COLO829 (cell line): ENCODE measurements around the gene RAD50.
A peak's percentile ranks its signal among the peaks of the same experiment; 100 is the strongest.
"Not testable (repeated sequence)": the region's sequence is repeated elsewhere in the genome, so short reads cannot be mapped to it uniquely, and the experiment has no call there.

Experiments used
- DNase-seq: peaks from one replicate; pipeline ENCODE4 v3.0.0; 2012; ENCODE audit warnings: low spot score

RAD50 gene

GRCh38 chr5:132556763-132557477, at the start of gene RAD50:
RAD50 (plus strand) TSS chr5:132556977; CDS start chr5:132557325, 348 bp downstream.
- peak; percentile 47 for DNase-seq

- DNase-seq = no peak
These were observed 46.7 kb upstream of the RAD50 start for GRCh38 chr5:132510076-132510475.

- DNase-seq = not testable (repeated sequence)
These were observed 43.0 kb upstream of the RAD50 start for GRCh38 chr5:132513618-132514336.

- not testable (repeated sequence) for DNase-seq
These were observed 34.7 kb upstream of the RAD50 start for GRCh38 chr5:132522067-132522466.

- not testable (repeated sequence) for DNase-seq
These were observed 31.9 kb upstream of the RAD50 start for GRCh38 chr5:132524877-132525276.

GRCh38 chr5:132525299-132525724, 31.5 kb upstream of the RAD50 start:
- no peak for DNase-seq

- peak; percentile 42 for DNase-seq
These were observed 30.3 kb upstream of the RAD50 start for GRCh38 chr5:132526290-132526973.

- DNase-seq = no peak
These were observed 29.7 kb upstream of the RAD50 start for GRCh38 chr5:132526974-132527564.

GRCh38 chr5:132528021-132528420, 28.8 kb upstream of the RAD50 start:
- DNase-seq = no peak

- no peak for DNase-seq
These were observed 27.7 kb upstream of the RAD50 start for GRCh38 chr5:132528866-132529634.

- no peak for DNase-seq
These were observed 25.8 kb upstream of the RAD50 start for GRCh38 chr5:132530946-132531345.

GRCh38 chr5:132539716-132540115, 17.1 kb upstream of the RAD50 start:
- no peak for DNase-seq

- no peak for DNase-seq
These were observed 16.6 kb upstream of the RAD50 start for GRCh38 chr5:132540149-132540548.

GRCh38 chr5:132540764-132541163, 16.0 kb upstream of the RAD50 start:
- DNase-seq = no peak

- no peak for DNase-seq
These were observed 13.1 kb upstream of the RAD50 start, which contains the start of gene IL5 for GRCh38 chr5:132543472-132544201. IL5 (minus strand) TSS chr5:132543522; CDS start chr5:132543478, 44 bp downstream.

- no peak for DNase-seq
These were observed 10.7 kb upstream of the RAD50 start for GRCh38 chr5:132546108-132546507.

GRCh38 chr5:132547269-132547668, 9.5 kb upstream of the RAD50 start:
- DNase-seq = no peak

GRCh38 chr5:132548834-132549233, 7.9 kb upstream of the RAD50 start:
- DNase-seq = not testable (repeated sequence)

- no peak for DNase-seq
These were observed 7.2 kb upstream of the RAD50 start for GRCh38 chr5:132549576-132549975.

GRCh38 chr5:132556153-132556762, 519 bp upstream of the RAD50 start:
- DNase-seq = no peak
